Stimulated activated CD4-positive, alpha-beta T cell treated with anti-CD3 and anti-CD28 coated beads, Interleukin-12 subunit alpha, Interleukin-12 subunit beta, amount 100 ng/mL, for 48 hours (primary cell): ENCODE results near the gene SUGCT.

Experiments used
- DNase-seq, 3 donors: peaks; one replicate each; pipeline ENCODE4 v3.0.0-alpha.2; 2020; ENCODE audit warnings: low read depth in 2 of 3, low spot score in 1 of 3

The SUGCT gene

DNA sequence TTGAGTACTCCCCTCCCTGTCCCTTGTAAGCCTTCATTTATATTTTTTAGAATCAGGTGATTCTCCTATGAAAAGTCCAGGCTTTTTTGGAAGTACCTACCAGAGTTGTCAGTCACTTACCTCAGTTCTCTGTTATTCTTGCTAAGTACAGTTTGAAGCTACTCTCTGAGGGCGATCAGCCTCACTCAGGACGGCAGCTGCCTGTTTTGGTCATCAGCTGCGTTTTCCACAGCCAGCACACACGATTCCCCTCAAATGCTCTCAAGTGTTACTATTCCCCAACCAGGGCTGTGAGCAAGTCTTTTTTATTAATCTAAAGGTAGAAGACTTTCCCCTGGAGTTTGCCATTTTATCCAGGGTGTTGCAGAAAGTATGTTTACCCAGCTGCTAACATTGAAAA lies 328.6 kb downstream of the SUGCT start:
- DNase-seq: no peak

DNA sequence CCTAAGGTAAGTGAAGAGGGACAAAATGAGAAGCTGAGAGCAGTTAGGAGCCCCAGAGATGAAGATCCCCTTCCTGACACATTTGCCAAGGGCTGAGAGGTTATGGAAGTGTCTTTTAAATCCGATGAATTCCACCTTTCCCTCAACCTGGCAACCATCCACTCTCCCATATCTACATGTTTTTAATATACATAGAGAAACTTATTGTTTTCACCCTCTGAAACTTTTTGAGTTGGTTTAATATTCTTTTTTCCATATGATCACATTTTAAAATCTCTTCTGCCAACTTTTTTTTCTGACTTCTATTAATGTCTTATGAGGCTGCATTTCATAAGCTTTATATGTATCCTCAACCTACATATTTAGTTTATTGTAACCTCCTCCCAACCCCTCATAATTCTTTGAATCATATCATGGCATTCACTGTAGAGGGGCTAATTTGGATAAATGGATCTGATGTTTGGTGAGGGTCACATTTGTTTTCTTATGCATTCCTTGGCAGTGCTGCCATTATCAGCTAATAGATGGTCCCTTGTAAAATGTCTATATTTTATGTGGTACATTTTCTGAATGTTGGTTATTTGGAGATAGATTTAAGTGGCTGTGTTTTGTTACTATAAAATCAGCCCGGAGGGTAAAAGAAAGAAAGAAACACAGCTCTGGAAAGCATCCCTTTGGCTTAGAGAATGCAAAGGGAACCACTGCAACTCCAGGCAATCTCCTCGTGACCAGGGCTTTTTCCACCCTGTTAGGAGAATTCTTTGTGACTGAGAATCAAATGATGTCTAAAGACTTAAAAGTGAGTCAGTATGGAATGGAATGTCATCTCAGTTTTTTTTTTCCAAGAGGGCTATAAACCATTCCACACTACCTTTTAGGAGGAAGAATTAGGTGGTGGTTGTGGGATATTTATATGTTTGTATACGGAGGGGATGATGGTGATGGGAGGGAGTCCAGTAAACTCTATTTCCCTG lies 334.4 kb downstream of the SUGCT start:
- no peak for DNase-seq

DNA sequence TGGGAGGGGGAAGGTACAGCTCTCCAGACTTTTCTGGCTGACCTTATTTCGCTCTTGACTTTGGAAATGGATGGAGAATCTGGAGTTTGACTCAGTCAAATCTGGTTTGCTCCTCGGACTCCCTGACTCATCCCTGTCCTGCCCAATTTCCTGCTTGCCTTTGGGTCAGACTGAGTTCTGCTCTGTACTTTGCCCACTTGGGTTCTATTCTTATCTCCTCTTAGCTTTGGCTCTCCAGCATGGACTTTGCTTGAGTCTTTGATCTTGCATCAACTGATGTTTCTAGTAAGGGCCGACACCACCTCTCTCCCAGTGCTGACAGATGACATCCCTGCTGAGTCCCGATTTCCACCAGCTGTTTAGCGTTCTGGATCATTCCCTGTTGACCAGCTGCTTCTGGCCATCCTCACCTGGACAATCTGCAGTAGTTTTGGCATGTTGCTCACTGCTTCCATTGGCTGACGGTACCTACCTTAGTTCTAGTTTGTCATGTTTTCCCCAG lies 335.3 kb downstream of the SUGCT start:
- no peak for DNase-seq

GRCh38 chr7:40470817-40471216 lies 336.0 kb downstream of the SUGCT start:
- DNase-seq: no peak

- DNase-seq: no peak
These were observed 337.1 kb downstream of the SUGCT start for GRCh38 chr7:40471891-40472290.

DNA sequence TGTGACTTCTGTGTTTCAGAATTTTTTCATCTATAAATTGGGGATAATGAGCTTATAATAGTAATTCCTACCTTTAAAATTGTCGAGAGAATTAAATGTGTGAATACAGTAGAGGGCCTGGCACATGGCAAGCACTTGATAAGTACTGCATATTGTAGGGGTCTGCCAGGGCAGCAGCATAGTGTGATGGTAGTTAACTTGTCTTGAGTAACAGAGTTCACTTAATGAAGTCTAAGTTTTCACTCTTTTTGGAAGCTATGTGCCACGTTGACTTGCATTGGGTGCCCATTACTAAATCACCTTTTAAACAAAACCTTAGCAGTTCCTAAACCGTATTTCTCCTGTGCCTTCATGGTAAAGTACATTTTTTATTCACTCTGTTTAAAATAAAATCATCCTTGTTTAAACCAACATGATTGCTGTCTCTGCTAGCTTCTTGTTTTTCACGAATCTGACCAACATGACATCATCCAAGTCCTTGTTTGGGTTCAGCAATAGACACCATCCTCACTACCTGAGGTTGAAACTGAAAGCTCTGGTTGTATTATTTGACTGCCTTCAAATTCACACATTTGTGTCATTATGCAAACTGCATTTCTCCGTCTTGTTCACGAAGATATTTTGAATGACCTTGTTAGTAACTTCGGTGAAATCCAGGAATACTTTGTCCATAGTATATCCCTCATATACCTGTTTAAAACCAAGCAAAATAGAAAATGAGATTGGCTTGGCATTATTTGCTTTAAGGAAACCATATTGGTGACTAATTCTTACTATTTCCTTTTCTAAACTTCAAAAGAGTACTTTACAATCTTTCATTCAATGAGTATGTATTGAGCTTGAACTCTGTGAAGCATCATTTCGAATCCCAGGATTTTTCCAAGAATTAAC lies 340.2 kb downstream of the SUGCT start:
- no peak for DNase-seq

DNA sequence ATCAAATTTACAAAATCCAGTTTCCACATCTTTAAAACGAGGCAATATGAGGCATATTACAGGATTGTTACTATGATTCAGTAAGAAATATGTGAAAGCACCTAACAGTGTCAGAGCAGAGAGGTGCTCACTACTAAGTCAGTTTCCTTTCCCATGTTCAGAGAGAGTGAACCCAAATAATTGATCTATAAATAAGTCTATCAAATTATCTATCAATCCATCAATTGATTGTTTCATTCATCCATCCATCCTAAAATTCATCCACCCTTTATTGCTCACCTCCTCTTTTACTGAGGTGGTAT lies 340.8 kb downstream of the SUGCT start:
- no peak for DNase-seq

- DNase-seq: no peak
These were observed 342.3 kb downstream of the SUGCT start for GRCh38 chr7:40477094-40477493.

- DNase-seq: no peak
These were observed 348.0 kb downstream of the SUGCT start for GRCh38 chr7:40482845-40483244.

DNA sequence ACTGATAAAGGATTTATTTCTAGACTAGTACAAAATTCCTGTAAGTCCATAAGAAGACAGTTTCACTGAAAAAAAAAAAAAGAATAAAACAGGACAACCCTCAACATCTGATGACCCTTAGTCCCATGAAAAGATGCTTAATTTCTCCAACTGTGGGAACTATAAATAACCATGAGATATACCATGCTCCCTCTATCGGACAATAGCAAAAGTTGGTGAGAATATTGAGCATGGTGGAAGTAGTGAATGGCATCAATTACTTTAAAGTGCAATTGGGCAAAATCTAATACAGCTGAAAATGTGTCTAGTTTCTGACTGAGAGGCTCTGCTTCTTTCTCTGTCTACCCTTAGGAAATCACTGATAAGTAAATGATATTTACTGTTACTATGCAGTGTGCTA lies 348.8 kb downstream of the SUGCT start:
- DNase-seq: no peak

DNA sequence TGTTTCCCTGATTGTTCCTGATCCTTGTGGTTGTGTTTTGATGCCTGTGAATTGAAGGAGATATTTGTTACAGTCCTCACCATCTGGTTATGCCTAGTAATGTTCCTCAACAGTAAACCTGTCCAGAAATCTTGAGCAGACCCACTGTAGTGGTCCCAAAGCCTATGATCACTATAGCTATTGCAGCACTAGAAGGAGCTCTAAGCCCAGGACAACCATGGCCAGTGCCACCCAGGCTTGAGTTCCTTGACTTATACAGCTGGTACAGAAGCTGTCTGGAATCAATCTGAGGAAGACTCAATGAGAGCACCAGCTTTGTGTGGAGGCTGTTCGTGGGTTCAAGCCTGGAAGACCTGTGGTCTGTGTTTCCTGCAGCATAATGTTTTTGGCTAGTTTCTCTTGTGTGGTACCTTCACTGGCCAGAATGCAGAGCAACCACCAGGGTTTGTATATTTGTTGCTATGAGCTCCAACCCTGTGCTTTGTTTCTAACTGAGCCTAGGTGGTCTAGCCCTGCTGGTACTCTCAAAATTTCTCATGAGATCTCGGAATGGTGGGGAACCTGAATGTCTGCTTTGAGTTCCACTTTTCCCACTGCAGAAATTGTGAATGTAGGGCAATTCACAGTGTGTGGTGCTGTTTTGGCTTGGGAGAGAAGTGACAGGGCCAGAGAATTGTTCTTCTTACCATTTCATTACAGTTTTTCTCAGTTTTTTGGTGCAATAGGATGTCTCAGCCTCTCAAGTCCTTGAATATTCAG lies 355.2 kb downstream of the SUGCT start:
- no peak for DNase-seq

- DNase-seq: no peak
These were observed 355.8 kb downstream of the SUGCT start for GRCh38 chr7:40490603-40490924.

DNA sequence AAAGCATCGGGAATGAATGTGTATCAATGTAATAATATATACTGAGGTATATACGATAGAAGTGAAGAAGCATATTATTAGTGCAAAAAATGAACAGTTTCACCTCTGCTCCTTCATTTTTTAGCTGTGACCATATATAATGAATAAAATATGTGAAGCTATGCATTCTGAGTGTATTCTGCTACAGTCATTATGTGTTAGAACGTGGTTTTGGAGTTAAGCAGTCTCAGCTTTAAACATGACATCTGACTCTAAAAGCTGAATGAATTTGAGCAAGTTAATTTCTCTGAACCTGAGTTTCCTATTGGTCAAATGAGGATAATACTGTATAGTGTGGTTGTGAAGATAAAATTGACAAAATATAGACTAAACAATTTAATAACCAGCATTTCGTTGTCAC lies 358.1 kb downstream of the SUGCT start:
- no peak for DNase-seq

GRCh38 chr7:40493609-40494051 lies 358.8 kb downstream of the SUGCT start:
- no peak for DNase-seq

- DNase-seq: no peak
These were observed 364.2 kb downstream of the SUGCT start for GRCh38 chr7:40498924-40499510.

DNA sequence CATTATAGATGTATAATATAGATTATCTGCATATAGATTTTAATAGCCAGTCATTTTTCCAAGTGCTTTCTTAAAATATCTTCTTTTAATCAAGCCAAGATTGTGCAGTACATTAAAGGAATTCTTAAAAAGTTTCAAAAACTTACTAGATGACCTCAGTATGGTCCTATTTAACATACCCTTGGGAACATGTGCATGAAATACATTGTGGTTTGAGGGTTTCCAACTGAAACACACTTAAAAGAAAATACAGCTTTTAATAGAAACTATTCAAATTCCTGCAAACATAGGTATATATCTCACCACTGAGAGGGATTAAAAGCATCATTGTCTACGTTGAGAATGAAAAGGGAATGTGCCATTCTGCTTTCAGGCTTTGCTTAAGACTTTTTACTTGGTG lies 364.9 kb downstream of the SUGCT start:
- no peak for DNase-seq

DNA sequence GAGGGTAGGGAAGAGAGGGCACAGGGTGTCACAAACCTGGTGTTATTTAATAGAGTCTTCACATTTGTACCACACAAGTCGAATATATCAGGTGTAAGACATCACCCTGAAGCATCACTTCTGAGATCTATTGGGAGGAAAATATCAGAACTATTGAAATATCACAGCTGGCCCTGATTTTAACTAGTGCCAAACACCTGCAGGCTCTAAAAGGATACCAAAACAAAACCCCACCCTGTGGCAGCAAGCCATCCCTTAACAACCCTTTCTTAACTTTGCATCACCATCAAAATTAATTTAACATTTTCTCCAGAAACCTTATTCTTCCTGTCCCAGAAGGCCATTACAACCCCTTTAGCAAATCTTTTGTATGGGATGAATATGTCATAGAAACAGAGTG lies 365.4 kb downstream of the SUGCT start:
- no peak for DNase-seq

GRCh38 chr7:40502359-40502758 lies 367.6 kb downstream of the SUGCT start:
- DNase-seq: no peak

DNA sequence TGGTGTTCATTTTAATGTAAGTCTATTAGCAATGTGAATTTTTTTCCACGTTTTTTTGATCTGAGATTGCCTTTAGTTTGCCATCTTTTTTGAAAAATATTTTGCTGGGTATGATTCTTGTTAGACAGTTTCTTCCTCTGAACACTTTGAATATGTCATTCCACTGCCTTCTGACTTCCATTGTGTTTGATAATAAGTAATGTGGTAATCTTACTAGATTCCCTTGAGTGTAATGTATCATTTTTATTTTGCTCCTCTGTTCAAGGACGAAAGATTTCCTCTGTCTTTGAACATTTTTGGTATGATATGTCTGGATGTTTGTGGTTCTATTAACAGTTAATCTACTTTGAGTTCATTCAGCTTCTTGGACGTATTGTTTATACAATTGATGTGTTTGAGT lies 371.4 kb downstream of the SUGCT start:
- DNase-seq: no peak

GRCh38 chr7:40507166-40507565 lies 372.4 kb downstream of the SUGCT start:
- DNase-seq: no peak
